Stimulated activated CD4-positive, alpha-beta T cell treated with anti-CD3 and anti-CD28 coated beads, Interleukin-15, amount 100 ng/mL, for 48 hours (primary cell): ENCODE measurements around the gene ZNF3.

Experiments
- DNase-seq, 2 donors: peaks; one replicate each; pipeline ENCODE4 v3.0.0-alpha.2; 2020; ENCODE audit warnings: low read depth in 2 of 2

Gene ZNF3

DNA sequence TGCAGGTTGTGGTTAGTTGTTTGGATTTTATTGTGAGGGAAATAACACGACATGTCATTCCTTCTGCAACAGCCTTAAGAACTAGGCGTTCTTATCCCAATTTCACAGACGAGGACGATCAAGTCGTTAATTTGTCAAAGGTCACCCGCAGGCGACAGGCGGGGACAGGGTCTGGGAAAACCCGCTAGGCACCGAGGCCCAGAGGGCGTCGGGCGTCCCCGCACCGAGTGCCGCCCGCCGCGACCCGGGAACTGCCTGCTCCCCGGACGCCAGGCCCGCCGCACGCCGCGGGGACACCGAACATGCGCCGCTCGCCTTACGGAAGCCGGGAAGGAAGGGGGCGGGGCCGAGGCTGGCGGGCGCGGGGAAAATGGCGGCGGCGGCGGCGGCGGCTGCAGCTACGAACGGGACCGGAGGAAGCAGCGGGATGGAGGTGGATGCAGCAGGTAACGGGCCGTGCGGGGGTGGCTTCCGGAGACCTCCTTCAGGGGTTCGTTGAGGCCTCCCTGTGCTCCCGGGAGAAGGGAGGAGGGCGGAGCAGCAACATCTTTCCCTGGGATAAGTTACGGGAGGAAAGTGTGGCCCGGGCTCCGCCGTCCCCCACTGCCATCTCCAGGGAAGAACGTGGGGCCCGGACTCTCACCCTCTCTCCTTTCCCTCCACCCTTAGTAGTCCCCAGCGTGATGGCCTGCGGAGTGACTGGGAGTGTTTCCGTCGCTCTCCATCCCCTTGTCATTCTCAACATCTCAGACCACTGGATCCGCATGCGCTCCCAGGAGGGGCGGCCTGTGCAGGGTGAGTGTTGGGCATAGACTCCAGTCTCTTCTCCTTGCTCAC lies 7.3 kb upstream of the ZNF3 start, which contains the start of gene COPS6:
COPS6 (plus strand) TSS at position 349 of the 837 bp plus-strand sequence; CDS start at position 371, 22 bp downstream.
- DNase-seq, result peak; percentile 64 to 84

- DNase-seq, result no peak
Observed at GRCh38 chr7:100088095-100088620, 6.6 kb upstream of the ZNF3 start.

- DNase-seq, result no peak
Observed at GRCh38 chr7:100087055-100087750, 5.7 kb upstream of the ZNF3 start.

- no peak for DNase-seq
Observed at GRCh38 chr7:100085515-100085914, 4.0 kb upstream of the ZNF3 start.

GRCh38 chr7:100082978-100083377 lies 1.5 kb upstream of the ZNF3 start:
- DNase-seq, result no peak

- DNase-seq, result no peak
Observed at GRCh38 chr7:100080907-100081534, 502 bp downstream of the ZNF3 start.

- DNase-seq, result no peak
Observed at GRCh38 chr7:100079024-100079560, 2.4 kb downstream of the ZNF3 start.

DNA sequence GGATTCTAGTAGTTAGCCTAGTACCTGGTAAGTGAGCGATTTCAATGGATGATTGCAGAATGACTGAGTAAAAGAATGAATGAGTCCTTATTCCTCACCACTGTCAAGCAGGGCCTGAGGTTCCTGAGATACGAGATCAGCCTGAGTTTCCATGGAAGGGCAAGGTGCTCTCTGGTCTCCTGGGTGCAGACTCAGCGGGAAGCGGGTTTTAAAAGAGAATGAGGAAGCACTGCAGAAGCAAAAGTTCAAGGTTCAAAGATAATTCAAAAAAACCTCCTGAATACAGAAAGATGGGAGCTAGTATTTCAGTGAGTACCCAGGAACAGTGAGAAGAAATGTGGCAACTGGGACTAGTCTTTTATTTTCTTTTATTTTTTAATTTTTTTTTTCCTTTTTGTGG lies 4.3 kb downstream of the ZNF3 start:
- no peak for DNase-seq

GRCh38 chr7:100075418-100075817 lies 6.1 kb downstream of the ZNF3 start:
- no peak for DNase-seq

GRCh38 chr7:100074841-100075240 lies 6.7 kb downstream of the ZNF3 start:
- no peak for DNase-seq

- no peak for DNase-seq
Observed at GRCh38 chr7:100072462-100072861, 9.1 kb downstream of the ZNF3 start.

DNA sequence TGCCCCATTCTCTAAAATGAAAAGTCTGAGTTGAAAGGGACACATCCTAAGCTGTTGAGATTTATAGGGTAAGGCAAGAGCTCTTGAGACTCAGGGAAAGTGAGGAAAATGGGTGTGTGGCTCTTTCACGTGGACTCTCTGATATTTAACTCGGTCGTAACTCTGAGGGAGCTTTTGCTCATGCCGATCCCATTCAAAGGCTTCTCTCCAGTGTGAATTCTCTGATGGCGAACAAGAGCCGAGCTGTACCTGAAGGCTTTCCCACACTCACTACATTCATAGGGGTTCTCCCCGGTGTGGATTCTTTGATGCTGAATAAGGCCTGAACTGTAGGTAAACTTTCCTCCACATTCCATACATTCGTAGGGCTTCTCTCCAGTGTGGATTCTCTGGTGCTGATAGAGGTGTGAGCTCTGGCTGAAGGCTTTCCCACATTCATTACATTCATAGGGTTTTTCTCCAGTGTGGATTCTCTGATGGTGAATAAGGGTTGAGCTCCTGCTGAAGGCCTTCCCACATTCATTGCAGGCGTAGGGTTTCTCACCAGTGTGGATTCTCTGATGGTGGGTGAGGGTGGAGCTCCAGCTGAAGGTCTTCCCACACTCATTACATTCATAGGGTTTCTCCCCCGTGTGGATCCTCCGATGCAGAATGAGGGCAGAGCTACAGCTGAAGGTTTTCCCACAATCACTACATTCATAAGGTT lies 10.4 kb downstream of the ZNF3 start:
- no peak for DNase-seq

DNA sequence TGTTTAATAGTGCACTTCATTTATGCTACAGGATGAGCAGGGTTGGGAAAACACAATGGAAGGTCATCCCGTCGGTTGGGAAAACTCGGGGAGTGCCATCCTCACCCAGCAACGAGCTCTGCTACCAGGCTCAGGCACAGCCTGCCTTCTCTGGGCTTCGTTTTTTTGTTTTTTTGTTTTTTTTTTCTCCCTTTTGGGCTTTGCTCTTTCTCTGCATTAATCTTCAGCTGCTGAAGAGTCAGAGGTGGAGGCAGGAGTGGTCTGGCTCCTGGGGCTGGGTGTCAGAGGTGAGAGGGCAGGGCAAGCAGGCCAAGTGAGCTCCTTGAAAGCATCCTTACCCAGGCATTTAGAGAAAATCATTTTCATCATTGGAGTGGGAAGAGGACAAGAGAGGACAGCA lies 11.5 kb downstream of the ZNF3 start:
- no peak for DNase-seq

GRCh38 chr7:100066953-100067352 lies 14.6 kb downstream of the ZNF3 start:
- DNase-seq, result no peak

DNA sequence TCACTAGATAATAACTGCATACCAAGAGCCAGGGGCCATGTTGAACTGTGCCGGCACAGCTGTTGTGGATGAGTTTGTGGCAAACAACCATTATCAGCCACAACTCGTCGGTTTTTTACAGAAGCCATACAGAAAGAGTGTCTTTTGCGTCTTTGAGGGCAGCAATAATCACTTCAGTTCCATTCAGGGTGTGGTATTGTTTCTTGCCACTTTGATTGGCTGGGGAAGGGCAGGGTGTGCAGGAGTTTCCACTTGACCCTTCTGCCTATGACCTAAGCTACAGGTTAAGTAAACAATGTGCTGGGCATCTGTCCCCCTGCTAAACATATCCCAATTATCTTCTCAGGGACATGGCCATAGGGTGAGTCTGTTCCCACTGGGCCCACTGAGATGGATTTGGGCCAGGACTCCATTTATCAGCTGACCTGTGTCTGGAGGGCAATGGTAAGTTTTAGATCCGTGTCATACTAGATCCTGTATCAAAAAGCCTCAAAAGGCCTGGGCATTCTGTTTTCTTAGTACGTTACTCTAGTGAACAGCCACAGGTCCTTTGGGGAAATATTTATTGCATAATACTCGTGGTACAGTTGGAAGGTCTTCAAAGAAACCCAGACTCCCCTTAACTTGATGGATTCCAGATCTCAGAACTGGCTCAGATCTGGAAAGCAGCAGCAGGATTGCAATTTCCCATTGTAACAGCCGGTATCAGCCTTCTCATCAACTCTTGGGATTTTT lies 15.9 kb downstream of the ZNF3 start:
- no peak for DNase-seq

- no peak for DNase-seq
Observed at GRCh38 chr7:100064162-100064561, 17.4 kb downstream of the ZNF3 start.

DNA sequence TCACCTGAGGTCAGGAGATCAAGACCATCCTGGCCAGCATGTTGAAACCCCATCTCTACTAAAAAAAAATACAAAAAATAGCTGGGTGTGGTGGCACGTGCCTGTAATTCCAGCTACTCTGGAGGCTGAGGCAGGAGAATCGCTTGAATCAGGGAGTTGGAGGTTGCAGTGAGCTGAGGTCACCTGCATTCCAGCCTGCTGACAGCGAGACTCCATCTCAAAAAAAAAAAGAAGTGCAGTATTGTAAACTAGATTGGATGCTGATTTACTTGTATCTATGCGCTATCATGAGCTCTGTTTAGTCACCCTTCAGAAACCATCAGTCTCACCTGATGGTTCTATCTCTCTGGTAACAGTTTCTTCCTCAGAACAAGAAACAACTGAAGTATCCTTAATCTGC lies 18.1 kb downstream of the ZNF3 start:
- no peak for DNase-seq

DNA sequence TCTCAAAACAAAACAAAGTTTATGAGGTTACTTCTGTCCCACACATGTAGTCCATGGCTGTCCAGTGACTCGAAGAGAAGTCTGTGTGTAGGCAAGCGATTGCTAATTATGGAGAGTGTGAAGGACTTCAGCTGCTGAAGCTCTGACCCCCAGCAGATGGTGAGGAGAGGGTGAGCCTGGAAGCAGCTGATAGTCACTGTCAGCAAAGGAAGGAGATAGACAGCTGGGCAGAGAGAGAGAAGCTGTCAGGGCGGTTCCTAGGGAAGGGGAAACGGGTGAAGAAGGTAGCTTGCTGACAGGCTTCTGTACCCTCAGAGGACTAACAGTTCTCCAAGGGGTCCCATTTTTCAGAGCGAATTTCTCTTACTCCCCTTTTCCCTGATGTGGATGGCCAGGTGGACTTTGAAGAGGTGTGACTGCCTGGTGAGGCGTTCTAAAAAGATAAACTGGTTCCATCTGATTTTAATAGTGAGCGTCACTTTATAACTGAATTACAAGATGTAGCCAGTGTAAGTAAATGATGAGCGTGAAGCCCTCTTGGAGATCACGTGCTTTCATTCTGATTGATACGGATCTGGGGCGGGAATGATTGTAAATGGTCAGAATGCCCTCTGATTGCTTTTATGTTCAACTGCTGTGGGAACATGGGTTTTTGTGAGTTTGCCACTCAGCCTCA lies 19.9 kb downstream of the ZNF3 start:
- no peak for DNase-seq

DNA sequence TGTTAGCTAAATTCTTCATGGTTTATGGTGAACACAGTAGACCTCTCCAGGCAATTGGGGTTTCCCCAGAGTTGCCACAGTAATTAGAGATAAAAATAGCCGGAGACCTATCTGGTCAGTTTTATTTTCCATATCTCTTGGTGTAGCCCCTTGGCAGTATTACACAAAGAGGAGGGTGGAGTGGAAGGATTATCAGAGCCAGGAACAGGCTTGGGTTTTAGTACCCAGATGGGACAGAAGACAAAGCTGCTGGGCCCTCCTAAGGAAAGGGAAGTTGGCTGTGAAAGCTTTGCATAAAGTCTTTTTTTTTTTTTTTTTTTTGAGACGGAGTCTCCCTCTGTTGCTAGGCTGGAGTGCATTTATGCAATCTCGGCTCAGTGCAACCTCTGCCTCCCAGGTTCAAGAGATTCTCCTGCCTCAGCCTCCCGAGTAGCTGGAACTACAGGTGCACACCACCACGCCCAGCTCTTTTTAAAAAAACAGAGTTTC lies 22.2 kb downstream of the ZNF3 start:
- no peak for DNase-seq

DNA sequence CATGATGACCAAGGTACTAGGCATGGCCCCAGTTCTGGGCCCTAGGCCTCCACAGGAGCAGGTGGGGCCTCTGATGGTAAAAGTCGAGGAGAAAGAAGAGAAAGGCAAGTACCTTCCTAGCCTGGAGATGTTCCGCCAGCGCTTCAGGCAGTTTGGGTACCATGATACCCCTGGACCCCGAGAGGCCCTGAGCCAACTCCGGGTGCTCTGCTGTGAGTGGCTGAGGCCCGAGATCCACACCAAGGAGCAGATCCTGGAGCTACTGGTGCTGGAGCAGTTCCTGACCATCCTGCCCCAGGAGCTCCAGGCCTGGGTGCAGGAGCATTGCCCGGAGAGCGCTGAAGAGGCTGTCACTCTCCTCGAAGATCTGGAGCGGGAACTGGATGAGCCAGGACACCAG lies 24.5 kb downstream of the ZNF3 start:
- DNase-seq, result no peak
